Aorta (tissue), 5 donors: ENCODE measurements around the gene WWC1. TPM values are rescaled to one million over a fixed set of nuclear protein-coding genes. Genes with fewer than 3 reads are reported as not detected.
A peak's percentile ranks its signal among the peaks of the same experiment; 100 is the strongest.

ENCODE experiments used
- ATAC-seq: fragments of 200-7000 bp; cut with Tn5 transposase; one replicate; pipeline ENCODE4 v1.9.1; 2022; ENCODE audit warnings: moderate library complexity; ENCODE audit not compliant: low FRiP score
- DNase-seq, 2 donors: peaks; one replicate each; pipeline ENCODE4 v3.0.0-alpha.2; 2020
- H3K27ac ChIP-seq, 2 donors: one replicate each; pipeline ENCODE4 v1.5.1; 2013; ENCODE audit warnings: low read length in 2 of 2, mild to moderate bottlenecking in 2 of 2, moderate library complexity in 2 of 2, control low read depth in 1 of 2, inconsistent platforms in 1 of 2, low read depth in 1 of 2
- H3K27me3 ChIP-seq, 2 donors: one replicate each; pipeline ENCODE4 v1.6.1; 2013; ENCODE audit warnings: control low read depth in 1 of 2, low read length in 1 of 2, mild to moderate bottlenecking in 1 of 2, moderate library complexity in 1 of 2; ENCODE audit not compliant: insufficient read depth in 2 of 2, control insufficient read depth in 1 of 2
- H3K36me3 ChIP-seq, 2 donors: one replicate each; pipeline ENCODE4 v1.6.1; 2013; ENCODE audit warnings: control low read depth in 1 of 2, low read length in 1 of 2, mild to moderate bottlenecking in 1 of 2; ENCODE audit not compliant: insufficient read depth in 2 of 2, control insufficient read depth in 1 of 2
- H3K4me1 ChIP-seq, 2 donors: one replicate each; pipeline ENCODE4 v1.6.1; 2013; ENCODE audit warnings: low read length in 2 of 2, control low read depth in 1 of 2, mild to moderate bottlenecking in 1 of 2, moderate library complexity in 1 of 2; ENCODE audit not compliant: insufficient read depth in 2 of 2, control insufficient read depth in 1 of 2
- H3K4me3 ChIP-seq, 2 donors: one replicate each; pipeline ENCODE4 v1.5.1; 2013; ENCODE audit warnings: low read length in 2 of 2, control low read depth in 1 of 2, mild to moderate bottlenecking in 1 of 2
- H3K9me3 ChIP-seq: one replicate; pipeline ENCODE4 v1.6.1; 2013; ENCODE audit warnings: mild to moderate bottlenecking, low read length; ENCODE audit not compliant: control insufficient read depth
- WGBS, 2 donors: extraction: QIAGEN DNeasy Blood & Tissue Kit; methylation state at CpG; one replicate each; pipeline ENCODE4 v1.1.7; 2013; 5-methylcytosine and 5-hydroxymethylcytosine counted together
- intact Hi-C, 2 donors: fragments of 100-400 bp; cut with DNase I; formaldehyde crosslinking; loops; one replicate each; pipeline versions ENCODE4 v1.14.2 to v1.15.0; 2022
- polyA plus RNA-seq, 2 donors: library from polyadenylated mRNA; stranded (reverse); fragments of 200-250 nt; gene quantifications; one replicate each; pipeline ENCODE4 v1.2.3, GENCODE V29; 2013
- total RNA-seq, 2 donors: library from RNA; stranded (reverse); fragmentation: NEBNext Ultra II Directional; extraction: Animal tissue kit (Norgen Biotek cat#: 25700); gene quantifications; one replicate each; pipeline ENCODE4 v1.2.1, GENCODE V29; 2021
- donor health status: healthy with polysubstance abuse.
- donor health status: Bipolar disorder and iron deficiency.
- donor health status: DM: no; HTN: no; CAD: no.
- donor health status: DM: no; HTN: no; CAD: no.
- donor health status: DM: yes; HTN: yes; CAD: no.

WWC1 gene
- total and polyA plus RNA-seq, 4 donors = 0.36 to 9.1 (median 0.42) TPM

GRCh38 chr5:168390491-168390890, 99.0 kb downstream of the WWC1 start:
- WGBS, 2 donors = 68 to 76% methylated on average over 4 of the region's 4 CpGs

GRCh38 chr5:168393773-168394172, 102.3 kb downstream of the WWC1 start:
- intact Hi-C loops = no loop called here
- Histone ChIP-seq H3K9me3 (peaks cover 3% of the 10 kb centered on the region), H3K27me3 (no peaks in the 10 kb centered on the region), H3K27ac (no peak overlapping the region), H3K36me3 (no peaks in the 10 kb centered on the region), H3K4me1 (no peaks in the 10 kb centered on the region), H3K4me3 (no peak overlapping the region)
- DNase-seq (no peak), ATAC-seq (no peak)
- 84 to 89% methylated on average over 3 of the region's 3 CpGs for WGBS, 2 donors

More at GRCh38 chr5:168390491-168390890, 99.0 kb downstream of the WWC1 start:
- H3K4me1 ChIP-seq = no peaks in the 10 kb centered on the region
- H3K36me3 ChIP-seq = no peaks in the 10 kb centered on the region
- H3K4me3 ChIP-seq = no peak overlapping the region
- DNase-seq = no peak
- intact Hi-C loops = no loop called here
- H3K9me3 ChIP-seq = peaks cover 3% of the 10 kb centered on the region
- no peak overlapping the region for H3K27ac ChIP-seq
- H3K27me3 ChIP-seq = no peaks in the 10 kb centered on the region
- no peak for ATAC-seq

GRCh38 chr5:168400429-168401220, 109.2 kb downstream of the WWC1 start:
- H3K27me3 ChIP-seq = no peaks in the 10 kb centered on the region
- no peak for ATAC-seq
- intact Hi-C loops = no loop called here

GRCh38 chr5:168401226-168401625, 109.8 kb downstream of the WWC1 start:
- H3K36me3 ChIP-seq = no peaks in the 10 kb centered on the region
- ATAC-seq (no peak), DNase-seq (no peak)
- no peak overlapping the region for H3K4me3 ChIP-seq
- no peaks in the 10 kb centered on the region for H3K27me3 ChIP-seq
- intact Hi-C loops = no loop called here
- H3K4me1 ChIP-seq = no peaks in the 10 kb centered on the region
- H3K9me3 ChIP-seq = no peaks in the 10 kb centered on the region
- no peak overlapping the region for H3K27ac ChIP-seq
- 73 to 80% methylated on average over 5 of the region's 5 CpGs for WGBS, 2 donors

More at GRCh38 chr5:168400429-168401220, 109.2 kb downstream of the WWC1 start:
- Histone ChIP-seq H3K4me1 (no peaks in the 10 kb centered on the region), H3K9me3 (no peaks in the 10 kb centered on the region), H3K27ac (no peak overlapping the region), H3K36me3 (no peaks in the 10 kb centered on the region), H3K4me3 (no peak overlapping the region)
- WGBS, 2 donors = 75 to 78% methylated on average over 4 of the region's 4 CpGs
- no peak for DNase-seq

- WGBS, 2 donors = 82 to 84% methylated on average over 4 of the region's 4 CpGs
- no peak for ATAC-seq
- Histone ChIP-seq H3K4me3 (no peak overlapping the region), H3K36me3 (no peaks in the 10 kb centered on the region), H3K4me1 (no peaks in the 10 kb centered on the region), H3K27me3 (no peaks in the 10 kb centered on the region), H3K9me3 (no peaks in the 10 kb centered on the region), H3K27ac (no peak overlapping the region)
- intact Hi-C loops = no loop called here
- DNase-seq = no peak
These were observed 110.4 kb downstream of the WWC1 start for GRCh38 chr5:168401880-168402279.

- intact Hi-C loops = no loop called here
- 32 to 35% methylated on average over 12 of the region's 12 CpGs for WGBS, 2 donors
- ATAC-seq (no peak), DNase-seq (no peak)
- peaks cover 0 to 1% of the 10 kb centered on the region in 2 donors for H3K4me1 ChIP-seq
- H3K27ac ChIP-seq = no peak overlapping the region
- H3K27me3 ChIP-seq = no peaks in the 10 kb centered on the region
- H3K4me3 ChIP-seq = no peak overlapping the region
- H3K36me3 ChIP-seq = no peaks in the 10 kb centered on the region
- no peaks in the 10 kb centered on the region for H3K9me3 ChIP-seq
These were observed 112.9 kb downstream of the WWC1 start for GRCh38 chr5:168404365-168404764.

GRCh38 chr5:168407211-168407610, 115.8 kb downstream of the WWC1 start:
- H3K36me3 ChIP-seq = no peaks in the 10 kb centered on the region
- peaks cover 0 to 5% of the 10 kb centered on the region in 2 donors for H3K4me1 ChIP-seq
- ATAC-seq (no peak), DNase-seq (no peak)
- WGBS, 2 donors = 99 to 100% methylated on average over 1 of the region's 1 CpG
- no peak overlapping the region for H3K4me3 ChIP-seq
- intact Hi-C loops = no loop called here
- H3K27ac ChIP-seq = no peak overlapping the region
- no peaks in the 10 kb centered on the region for H3K9me3 ChIP-seq
- H3K27me3 ChIP-seq = no peaks in the 10 kb centered on the region

GRCh38 chr5:168408561-168409305, 117.3 kb downstream of the WWC1 start:
- no peak for DNase-seq
- WGBS, 2 donors = 72 to 75% methylated on average over 11 of the region's 11 CpGs
- ATAC-seq = peak; percentile 48
- H3K27me3 ChIP-seq = no peaks in the 10 kb centered on the region
- no peaks in the 10 kb centered on the region for H3K36me3 ChIP-seq
- H3K27ac ChIP-seq = no peak overlapping the region
- intact Hi-C loops = no loop called here
- peaks cover 0 to 5% of the 10 kb centered on the region in 2 donors for H3K4me1 ChIP-seq
- H3K4me3 ChIP-seq = no peak overlapping the region
- no peaks in the 10 kb centered on the region for H3K9me3 ChIP-seq
